Inferior parietal cortex (tissue), 1 donor: ENCODE measurements around the gene PMPCA.

ENCODE experiments used
- DNase-seq: peaks from one replicate; pipeline ENCODE4 v3.0.0-alpha.2; 2016; ENCODE audit errors: extremely low spot score

The PMPCA gene

GRCh38 chr9:136373300-136374182 lies 36.9 kb upstream of the PMPCA start, which contains the start of gene CARD9:
TSS of gene CARD9 (minus strand) at chr9:136373669. CDS start at chr9:136372078, 1,591 bp downstream.
- no peak for DNase-seq

DNA sequence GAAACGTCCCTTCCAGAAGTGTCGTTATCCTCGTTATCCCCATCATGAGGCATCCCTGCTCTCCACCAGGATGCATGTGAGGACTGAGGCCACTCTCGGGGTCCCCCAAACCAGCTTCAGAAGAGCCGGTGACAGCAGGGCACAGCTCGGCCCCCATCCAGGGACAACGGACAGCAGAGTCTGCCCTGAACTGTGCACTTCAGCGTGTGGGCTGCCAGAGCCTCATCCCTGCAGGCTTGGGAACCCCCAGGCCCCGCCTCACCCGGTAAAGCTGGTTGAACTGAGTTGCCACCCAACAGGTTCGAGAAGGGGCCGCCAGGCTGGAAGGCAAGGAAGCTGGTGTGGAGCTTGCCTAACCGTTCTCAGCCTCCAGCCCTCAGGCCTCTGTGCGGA lies 36.3 kb upstream of the PMPCA start:
- no peak for DNase-seq

DNA sequence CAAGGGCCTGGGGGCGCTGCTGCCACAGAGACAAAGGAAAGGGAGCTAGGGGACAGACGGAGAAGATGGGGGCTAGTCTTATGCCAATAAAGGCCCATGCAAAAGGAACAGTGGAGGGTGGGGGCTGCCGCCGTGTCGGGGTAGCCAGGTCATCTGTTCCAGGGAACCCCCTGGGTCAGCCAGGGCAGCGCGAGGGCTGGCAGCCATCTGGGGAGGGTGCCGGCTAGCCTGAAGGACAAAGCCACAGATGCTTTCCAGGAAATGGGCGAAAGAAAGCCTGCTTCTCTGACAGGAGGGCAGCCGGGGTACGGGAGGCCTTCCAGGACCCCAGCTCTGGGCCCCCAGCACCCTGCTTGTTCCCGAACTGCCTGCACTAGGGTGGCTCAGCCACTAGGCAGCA lies 35.4 kb upstream of the PMPCA start:
- DNase-seq: no peak

DNA sequence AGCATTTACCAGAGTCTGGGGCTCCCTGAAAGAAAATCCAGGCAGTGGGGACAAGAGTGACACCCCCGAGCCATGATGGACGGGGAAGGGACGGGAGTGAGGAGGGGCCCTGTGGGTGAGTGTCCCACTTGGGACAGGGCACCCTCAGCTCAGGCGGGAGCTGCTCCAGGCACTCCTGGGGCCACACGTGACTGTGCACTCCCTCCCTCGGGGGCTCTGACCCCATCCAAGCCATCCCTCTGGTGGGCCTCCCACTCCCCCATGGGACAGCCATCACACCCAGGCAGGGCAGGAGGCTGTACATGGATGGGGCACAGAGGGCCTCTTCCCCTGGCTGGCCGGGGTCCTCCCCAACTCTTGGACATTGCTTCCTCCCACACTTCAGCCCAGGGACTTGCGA lies 34.0 kb upstream of the PMPCA start:
- DNase-seq: no peak

DNA sequence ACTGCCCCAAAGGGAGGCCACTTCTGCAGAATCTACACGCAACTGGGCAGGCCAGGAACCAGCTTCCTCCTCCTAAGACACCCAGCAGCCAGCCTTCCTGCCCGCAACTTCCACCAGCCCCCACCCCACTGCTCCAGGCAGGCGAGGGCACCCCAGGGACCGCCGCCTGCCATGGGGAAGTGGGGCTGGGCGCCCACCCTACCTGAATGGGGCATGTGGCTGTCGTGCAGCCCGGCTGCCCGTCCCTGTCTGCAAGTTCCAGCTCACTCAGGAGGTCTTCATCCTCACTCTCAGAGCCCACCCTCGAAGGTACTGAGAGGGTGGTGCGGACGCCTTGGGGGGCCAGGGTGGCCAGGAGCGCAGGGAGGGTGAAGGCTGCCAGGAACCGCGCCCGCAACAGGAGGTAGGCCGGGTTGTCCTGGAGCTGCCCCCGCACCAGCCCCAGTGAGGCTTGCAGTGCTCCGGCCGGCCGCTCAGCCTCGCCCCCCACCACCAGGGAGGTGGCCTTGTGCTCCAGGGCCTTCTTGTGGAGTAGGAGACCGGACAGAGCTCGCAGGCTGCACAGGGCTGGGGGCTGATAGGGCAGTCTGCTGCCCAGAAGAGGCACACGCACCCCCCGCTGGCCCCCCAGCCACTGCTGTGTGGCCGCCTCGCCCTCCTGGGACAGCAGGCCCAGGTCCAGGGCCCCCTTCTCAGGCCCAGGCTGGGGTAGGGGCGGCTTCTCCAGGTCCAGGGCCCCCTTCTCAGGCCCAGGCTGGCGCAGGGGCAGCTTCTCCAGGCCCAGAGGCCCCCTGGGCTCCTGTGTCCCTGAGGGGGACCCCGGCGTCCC lies 32.9 kb upstream of the PMPCA start:
- DNase-seq: no peak

- DNase-seq: no peak
Measured at GRCh38 chr9:136378170-136379002, 32.1 kb upstream of the PMPCA start.

- no peak for DNase-seq
Measured at GRCh38 chr9:136379003-136379287, 31.5 kb upstream of the PMPCA start.

- no peak for DNase-seq
Measured at GRCh38 chr9:136379401-136379800, 31.1 kb upstream of the PMPCA start.

- no peak for DNase-seq
Measured at GRCh38 chr9:136379891-136380290, 30.6 kb upstream of the PMPCA start.

GRCh38 chr9:136380381-136380780 lies 30.1 kb upstream of the PMPCA start:
- DNase-seq: no peak

GRCh38 chr9:136381311-136381710 lies 29.1 kb upstream of the PMPCA start:
- no peak for DNase-seq

- DNase-seq: no peak
Measured at GRCh38 chr9:136381966-136382513, 28.4 kb upstream of the PMPCA start.

DNA sequence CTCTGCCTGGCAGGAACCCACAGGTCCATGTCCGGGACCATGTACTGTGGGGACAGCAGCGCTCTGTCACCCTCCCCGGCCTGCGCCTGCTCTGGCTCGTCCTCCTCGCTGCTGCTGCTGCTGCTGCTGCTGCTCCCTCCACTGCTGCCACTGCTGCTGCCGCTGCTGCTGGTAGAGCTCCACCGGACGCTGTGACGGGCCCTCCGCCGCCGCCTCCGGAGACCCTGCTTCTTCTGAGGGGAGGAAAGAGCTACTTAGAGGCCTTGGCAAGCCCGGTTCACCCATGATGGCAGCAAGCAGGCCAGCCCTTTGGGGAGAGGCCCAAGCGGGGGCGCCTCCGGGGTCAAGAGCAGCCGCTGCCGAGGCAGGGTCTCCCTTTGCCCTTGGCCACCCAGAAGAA lies 27.0 kb upstream of the PMPCA start:
- no peak for DNase-seq

GRCh38 chr9:136385015-136385414 lies 25.4 kb upstream of the PMPCA start:
- DNase-seq: no peak

GRCh38 chr9:136386018-136386417 lies 24.4 kb upstream of the PMPCA start:
- DNase-seq: no peak

DNA sequence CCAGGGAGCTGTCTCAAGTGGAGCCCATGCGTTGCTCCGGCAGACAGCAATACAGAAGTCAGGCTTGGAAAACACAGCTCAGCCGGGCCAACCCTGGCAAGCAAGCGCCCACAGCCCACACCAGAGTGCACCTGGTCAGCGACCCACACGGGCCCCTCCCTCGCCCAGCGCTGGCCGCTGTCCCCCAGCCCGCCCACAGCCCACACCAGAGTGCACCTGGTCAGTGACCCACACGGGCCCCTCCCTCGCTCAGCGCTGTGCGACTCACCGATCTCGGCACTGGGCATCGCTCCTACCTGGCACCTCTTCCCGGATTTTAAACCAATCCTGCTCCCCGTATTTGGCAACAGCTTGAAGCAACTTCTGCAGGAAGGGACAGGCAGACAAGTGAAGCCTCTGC lies 23.2 kb upstream of the PMPCA start:
- no peak for DNase-seq

- DNase-seq: no peak
Measured at GRCh38 chr9:136389396-136389795, 21.1 kb upstream of the PMPCA start.

GRCh38 chr9:136391737-136392537 lies 18.5 kb upstream of the PMPCA start:
- no peak for DNase-seq

GRCh38 chr9:136392538-136393449 lies 17.7 kb upstream of the PMPCA start:
- DNase-seq: no peak

- DNase-seq: no peak
Measured at GRCh38 chr9:136393531-136393930, 16.9 kb upstream of the PMPCA start.
